Testis (tissue), 3 donors: ENCODE measurements around the gene LRMDA. TPM values are rescaled to one million over a fixed set of nuclear protein-coding genes. Genes with fewer than 3 reads are reported as not detected.

ENCODE experiments used
- DNase-seq: peaks from one replicate; pipeline ENCODE4 v3.0.0-alpha.2; 2019
- H3K27ac ChIP-seq, 2 donors: fragments of 200-600 bp; sonication (generic); one replicate each; pipeline ENCODE4 v1.5.1; 2019
- H3K27me3 ChIP-seq: fragments of 200-600 bp; sonication (generic); one replicate; pipeline ENCODE4 v1.5.1; 2019
- H3K36me3 ChIP-seq: fragments of 200-600 bp; sonication (generic); one replicate; pipeline ENCODE4 v1.5.1; 2017; ENCODE audit warnings: low read depth; ENCODE audit errors: missing control alignments
- H3K4me1 ChIP-seq: fragments of 200-600 bp; sonication (generic); one replicate; pipeline ENCODE4 v1.5.1; 2019
- H3K4me3 ChIP-seq, 2 donors: fragments of 200-600 bp; sonication (generic); one replicate each; pipeline ENCODE4 v1.5.1; 2017 to 2019
- H3K9me3 ChIP-seq: fragments of 200-600 bp; sonication (generic); one replicate; pipeline ENCODE4 v1.5.1; 2017
- CTCF ChIP-seq, 3 experiments: fragments of 450-650 bp in 2 of 3; fragments of 200-600 bp in 1 of 3; sonication (generic) in 1 of 3; IDR thresholded peaks; one replicate each; pipeline ENCODE4 v1.5.1; 2016 to 2019; ENCODE audit warnings: antibody characterized with exemption in 3 of 3, mild to moderate bottlenecking in 2 of 3, moderate library complexity in 1 of 3
- POLR2A ChIP-seq: fragments of 450-650 bp; IDR thresholded peaks from one replicate; pipeline ENCODE4 v1.6.1; 2017; ENCODE audit warnings: antibody characterized with exemption, mild to moderate bottlenecking, moderate library complexity
- WGBS, 2 donors: methylation state at CpG; one replicate each; pipeline ENCODE4 v1.1.5; 2018; 5-methylcytosine and 5-hydroxymethylcytosine counted together
- intact Hi-C: fragments of 100-400 bp; cut with DNase I; formaldehyde crosslinking; loops from one replicate; pipeline ENCODE4 v1.15.1; 2023; ENCODE audit warnings: low total_unique reads
- polyA plus RNA-seq: library from polyadenylated mRNA; stranded (reverse); fragments of 350-450 nt; fragmentation: Illumina TruSeq; extraction: RNeasy Lipid Tissue Mini Kit (QIAGEN cat#74804); gene quantifications from one replicate; pipeline ENCODE4 v1.2.3, GENCODE V29; 2014; ENCODE audit warnings: low read depth, low replicate concordance; ENCODE audit not compliant: insufficient read depth
- total RNA-seq, 2 donors: library from RNA; depleted of rRNA; stranded (reverse); fragments of >200 nt; gene quantifications; one replicate each; pipeline ENCODE4 v1.2.3, GENCODE V29; 2016

LRMDA gene
- total and polyA plus RNA-seq, 3 donors from 2014 or later = 7.6 to 13.8 (median 10.6) TPM

GRCh38 chr10:75531571-75532031 lies 100.2 kb downstream of the LRMDA start:
- intact Hi-C loops = no loop called here
- 77 to 95% methylated on average over 2 of the region's 2 CpGs for WGBS, 2 donors
- TF ChIP-seq CTCF (IDR thresholded peaks at IDR 0.05) (no peak), POLR2A (no peak)
- DNase-seq = no peak
- Histone ChIP-seq H3K4me1 (no peaks in the 10 kb centered on the region), H3K27ac (no peak overlapping the region), H3K36me3 (no peaks in the 10 kb centered on the region), H3K4me3 (no peak overlapping the region), H3K27me3 (no peaks in the 10 kb centered on the region), H3K9me3 (no peaks in the 10 kb centered on the region)

- DNase-seq = no peak
- H3K9me3 ChIP-seq = no peaks in the 10 kb centered on the region
- H3K27me3 ChIP-seq = no peaks in the 10 kb centered on the region
- WGBS, 2 donors = 86 to 96% methylated on average over 3 of the region's 3 CpGs
- H3K4me1 ChIP-seq = no peaks in the 10 kb centered on the region
- H3K36me3 ChIP-seq = no peaks in the 10 kb centered on the region
- no peak overlapping the region for H3K27ac ChIP-seq
- no peak overlapping the region for H3K4me3 ChIP-seq
- TF ChIP-seq POLR2A = no peak
- TF ChIP-seq CTCF (IDR thresholded peaks at IDR 0.05) = no peak
- intact Hi-C loops = no loop called here
Measured at GRCh38 chr10:75532253-75532924, 101.0 kb downstream of the LRMDA start.

- no peaks in the 10 kb centered on the region for H3K36me3 ChIP-seq
- DNase-seq = no peak
- H3K27ac ChIP-seq = no peak overlapping the region
- no peaks in the 10 kb centered on the region for H3K9me3 ChIP-seq
- H3K4me3 ChIP-seq = no peak overlapping the region
- WGBS, 2 donors = 82 to 93% methylated on average over 8 of the region's 8 CpGs
- no peaks in the 10 kb centered on the region for H3K27me3 ChIP-seq
- TF ChIP-seq CTCF (IDR thresholded peaks at IDR 0.05) = no peak
- TF ChIP-seq POLR2A = no peak
- intact Hi-C loops = no loop called here
- no peaks in the 10 kb centered on the region for H3K4me1 ChIP-seq
Measured at GRCh38 chr10:75538144-75538543, 106.7 kb downstream of the LRMDA start.

- intact Hi-C loops = no loop called here
- TF ChIP-seq CTCF (IDR thresholded peaks at IDR 0.05) (no peak), POLR2A (no peak)
- Histone ChIP-seq H3K27ac (no peak overlapping the region), H3K4me3 (no peak overlapping the region), H3K9me3 (no peaks in the 10 kb centered on the region), H3K27me3 (no peaks in the 10 kb centered on the region), H3K36me3 (no peaks in the 10 kb centered on the region), H3K4me1 (no peaks in the 10 kb centered on the region)
- 88 to 89% methylated on average over 1 of the region's 1 CpG for WGBS, 2 donors
- DNase-seq = no peak
Measured at GRCh38 chr10:75538765-75539164, 107.3 kb downstream of the LRMDA start.
